Fibroblast of lung (primary cell): Measurements from ENCODE around the gene CDC25A.

ENCODE experiments used
- CTCF ChIP-seq, 2 donors: IDR thresholded peaks in 1 of 2; conservative IDR thresholded peaks in 1 of 2; 1 replicate in 1 of 2; 2 replicates in 1 of 2; pipeline ENCODE4 v1.5.1; 2011 to 2012; ENCODE audit warnings: low read length in 2 of 2, control low read depth in 1 of 2, inconsistent platforms in 1 of 2, low read depth in 1 of 2, mild to moderate bottlenecking in 1 of 2
- EZH2 ChIP-seq: IDR thresholded peaks from 2 replicates; pipeline ENCODE4 v1.5.1; 2012; ENCODE audit warnings: low read length, control low read depth, mild to moderate bottlenecking; ENCODE audit errors: missing control alignments

GRCh38 chr3:48140336-48140757 lies 47.9 kb downstream of the CDC25A start:
- TF ChIP-seq CTCF (conservative IDR thresholded peaks at IDR 0.05 in 1 of 2, IDR thresholded peaks at IDR 0.05 in 1 of 2; ENCODE audit: low read depth in 1 of 2, low read length in 2 of 2) (no peak), EZH2 (no peak)
